Psoas muscle (tissue), 8 donors: ENCODE results near the gene PSMB5. TPM values are rescaled to one million over a fixed set of nuclear protein-coding genes. Genes with fewer than 3 reads are reported as not detected.

Source experiments
- ATAC-seq, 4 donors: fragments of 200-7000 bp; cut with Tn5 transposase; one replicate each; pipeline ENCODE4 v1.9.1; 2020; ENCODE audit warnings: moderate library complexity in 3 of 4, mild to moderate bottlenecking in 2 of 4
- DNase-seq, 2 donors: peaks; one replicate each; pipeline ENCODE4 v3.0.0-alpha.2; 2020
- H3K27ac ChIP-seq: fragments of 200-600 bp; one replicate; pipeline ENCODE4 v1.8.0; 2022
- H3K27me3 ChIP-seq, 3 donors: fragments of 200-600 bp in 1 of 3; one replicate each; pipeline versions ENCODE4 v1.6.1 to v1.8.0; 2013 to 2022; ENCODE audit warnings: low read length in 2 of 3, mild to moderate bottlenecking in 2 of 3, moderate library complexity in 1 of 3; ENCODE audit not compliant: insufficient read depth in 3 of 3
- H3K36me3 ChIP-seq, 2 donors: fragments of 200-600 bp in 1 of 2; one replicate each; pipeline versions ENCODE4 v1.6.1 to v1.8.0; 2013 to 2022; ENCODE audit warnings: low read depth in 1 of 2, mild to moderate bottlenecking in 1 of 2, moderate library complexity in 1 of 2; ENCODE audit not compliant: insufficient read depth in 1 of 2
- H3K4me1 ChIP-seq: fragments of 200-600 bp; one replicate; pipeline ENCODE4 v1.8.0; 2022
- H3K4me3 ChIP-seq: fragments of 200-600 bp; one replicate; pipeline ENCODE4 v1.8.0; 2022; ENCODE audit warnings: mild to moderate bottlenecking
- H3K9me3 ChIP-seq: fragments of 200-600 bp; one replicate; pipeline ENCODE4 v1.8.0; 2022
- CTCF ChIP-seq: fragments of 200-600 bp; IDR thresholded peaks from one replicate; pipeline ENCODE4 v1.8.0; 2022; ENCODE audit warnings: antibody characterized with exemption
- WGBS, 3 donors: extraction: QIAGEN DNeasy Blood & Tissue Kit; methylation state at CpG; one replicate each; pipeline versions ENCODE4 v1.1.6 to v1.1.7; 2013; 5-methylcytosine and 5-hydroxymethylcytosine counted together
- intact Hi-C, 2 donors: fragments of 100-400 bp; cut with DNase I; formaldehyde crosslinking; loops; one replicate each; pipeline versions ENCODE4 v1.11.0 to v1.14.2; 2022
- polyA plus RNA-seq, 3 donors: library from polyadenylated mRNA; stranded (reverse); fragments of 200-250 nt; gene quantifications; one replicate each; pipeline ENCODE4 v1.2.3, GENCODE V29; 2013
- total RNA-seq, 4 donors: library from RNA; stranded (reverse); fragmentation: NEBNext Ultra II Directional in 2 of 4; extraction: Animal tissue kit (Norgen Biotek cat#: 25700) in 2 of 4; gene quantifications; one replicate each; pipeline versions ENCODE4 v1.2.1 to v1.2.4, GENCODE V29; 2021 to 2023
- donor health status: healthy with polysubstance abuse.
- donor health status: DM: no; HTN: no; CAD: no; lungs with moderate emphysema.
- donor health status: Bipolar disorder and iron deficiency.
- donor health status: healthy.
- donor health status: DM: yes; HTN: yes; CAD: no.
- donor health status: DM: no; HTN: no; CAD: no.
- donor health status: DM: no; HTN: no; CAD: no.
- donor health status: DM: yes; HTN: yes; CAD: no.

The PSMB5 gene
- total and polyA plus RNA-seq, 7 donors, result 156 to 619 (median 304) TPM

- no peak for TF ChIP-seq CTCF
- intact Hi-C loops, result no loop called here
- H3K9me3 ChIP-seq, result no peaks in the 10 kb centered on the region
- 1% methylated on average over 14 of the region's 14 CpGs for WGBS, 3 donors
- H3K27me3 ChIP-seq, result no peaks in the 10 kb centered on the region
- ATAC-seq (peak; percentile 88 to 93 (median 91)), DNase-seq (peak; percentile 82 to 92)
- peaks cover 39% of the 10 kb centered on the region for H3K4me1 ChIP-seq
- H3K27ac ChIP-seq, result peak overlapping the region; percentile 83
- peak overlapping the region; percentile 91 for H3K4me3 ChIP-seq
- H3K36me3 ChIP-seq, result peaks cover 20 to 77% of the 10 kb centered on the region in 2 donors
Observed at GRCh38 chr14:23071244-23071920, 36.7 kb upstream of the PSMB5 start.

GRCh38 chr14:23070262-23071129, 35.8 kb upstream of the PSMB5 start:
- intact Hi-C loops, result no loop called here
- no peak for DNase-seq
- Histone ChIP-seq H3K27ac (peak overlapping the region; percentile 83), H3K36me3 (peaks cover 16 to 77% of the 10 kb centered on the region in 2 donors), H3K27me3 (no peaks in the 10 kb centered on the region), H3K9me3 (no peaks in the 10 kb centered on the region), H3K4me3 (peak overlapping the region; percentile 91), H3K4me1 (peaks cover 39% of the 10 kb centered on the region)
- no peak for ATAC-seq
- 10 to 14% (median 12%) methylated on average over 10 of the region's 10 CpGs for WGBS, 3 donors
- TF ChIP-seq CTCF, result no peak

GRCh38 chr14:23069413-23069806, 34.7 kb upstream of the PSMB5 start:
- WGBS, 3 donors, result 83 to 89% (median 86%) methylated on average over 3 to 4 of the region's 4 CpGs
- TF ChIP-seq CTCF, result no peak
- Histone ChIP-seq H3K4me1 (peaks cover 39% of the 10 kb centered on the region), H3K4me3 (no peak overlapping the region), H3K27ac (peak overlapping the region; percentile 1), H3K9me3 (no peaks in the 10 kb centered on the region), H3K27me3 (no peaks in the 10 kb centered on the region), H3K36me3 (peaks cover 16 to 77% of the 10 kb centered on the region in 2 donors)
- no peak for DNase-seq
- no peak for ATAC-seq
- intact Hi-C loops, result no loop called here

- Histone ChIP-seq H3K4me3 (peak overlapping the region; percentile 10), H3K36me3 (peaks cover 21 to 77% of the 10 kb centered on the region in 2 donors), H3K27me3 (no peaks in the 10 kb centered on the region), H3K27ac (peak overlapping the region; percentile 1), H3K9me3 (no peaks in the 10 kb centered on the region), H3K4me1 (peaks cover 39% of the 10 kb centered on the region)
- ATAC-seq, result peak; percentile 78 to 81 (median 79)
- TF ChIP-seq CTCF, result peak; percentile 97
- DNase-seq, result peak; percentile 68 to 79
- intact Hi-C loops, result no loop called here
- 30 to 35% (median 31%) methylated on average over 8 of the region's 8 CpGs for WGBS, 3 donors
Observed at GRCh38 chr14:23068789-23069412, 34.2 kb upstream of the PSMB5 start.
